Fibroblast of skin of back (primary cell): ENCODE data around the gene PABPC1L. TPM values are rescaled to one million over a fixed set of nuclear protein-coding genes. Genes with fewer than 3 reads are reported as not detected.
"Not testable (repeated sequence)": the region's sequence is repeated elsewhere in the genome, so short reads cannot be mapped to it uniquely, and the experiment has no call there.

Source experiments
- DNase-seq: peaks from one replicate; pipeline ENCODE4 v3.0.0-alpha.2; 2013
- polyA plus RNA-seq, 2 experiments: library from polyadenylated mRNA; unstranded; fragments of 120-200 nt; gene quantifications; one replicate each; pipeline ENCODE4 v1.2.1, GENCODE V29; 2013; ENCODE audit not compliant: insufficient read length in 2 of 2

PABPC1L gene
- 15.4 TPM for polyA plus RNA-seq (2013, experiment 1 of 2; ENCODE audit: insufficient read length)
- polyA plus RNA-seq (2013, experiment 2 of 2; ENCODE audit: insufficient read length) = 11.2 TPM

DNA sequence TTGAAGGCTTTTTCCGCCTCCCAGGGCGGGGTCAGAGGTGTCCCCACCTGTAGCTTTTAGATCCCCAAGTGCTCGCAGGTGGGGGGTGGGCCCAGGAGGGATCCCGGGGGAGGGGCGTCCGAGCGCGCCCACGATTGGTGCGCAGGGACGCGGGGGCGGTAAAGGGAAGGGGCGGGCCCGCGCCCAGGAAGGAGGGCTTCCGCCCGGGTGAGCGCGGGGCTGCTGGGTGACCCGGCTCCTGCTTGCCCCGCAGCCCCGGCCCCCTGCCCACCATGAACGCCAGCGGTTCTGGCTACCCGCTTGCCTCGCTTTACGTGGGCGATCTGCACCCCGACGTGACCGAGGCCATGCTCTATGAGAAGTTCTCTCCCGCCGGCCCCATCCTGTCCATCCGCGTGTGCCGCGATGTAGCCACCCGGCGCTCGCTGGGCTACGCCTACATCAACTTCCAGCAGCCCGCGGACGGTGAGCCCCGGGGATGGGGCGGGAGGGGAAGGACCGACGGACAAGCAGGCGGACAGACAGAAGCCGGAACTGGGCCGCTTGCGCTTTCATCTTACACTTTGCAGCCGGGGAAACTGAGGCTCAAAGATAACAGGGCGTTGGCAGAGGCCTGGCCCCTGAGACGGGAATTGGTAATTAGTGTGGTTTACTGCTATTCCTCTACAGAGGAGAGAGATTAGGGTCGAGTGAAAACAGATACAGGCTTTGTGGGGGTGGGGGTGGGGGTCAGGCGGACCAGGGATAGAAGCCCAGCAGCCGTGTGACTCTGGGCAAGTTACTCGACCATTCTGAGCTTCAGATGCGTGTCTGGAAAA, at the start of gene PABPC1L:
Gene PABPC1L, plus strand, starts transcription at position 189 of the 818 bp plus-strand sequence. Its CDS starts 84 bp downstream, at position 273.
- DNase-seq = peak; percentile 54

DNA sequence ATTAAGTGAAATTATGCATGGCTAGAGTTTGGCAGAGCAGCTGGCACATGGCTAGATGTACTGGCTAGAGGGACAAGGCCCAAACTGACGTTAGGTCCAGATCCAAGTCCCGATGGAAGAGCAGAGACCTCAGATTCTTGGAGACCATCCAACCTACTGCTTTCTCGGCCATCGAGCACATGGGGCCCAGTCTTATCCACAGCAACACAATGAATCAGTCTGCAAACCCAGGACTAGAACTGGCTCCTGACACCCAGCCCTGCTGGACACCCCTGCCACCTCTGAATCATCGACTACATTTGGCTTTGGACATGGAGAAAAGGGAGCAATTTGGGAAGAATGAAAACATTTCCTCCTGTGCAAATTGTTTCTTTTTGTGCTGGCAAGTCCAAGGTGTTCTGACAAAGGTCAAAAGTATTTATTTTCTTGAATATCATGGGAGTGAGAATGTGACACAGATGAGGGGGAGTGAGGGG, 48.3 kb upstream of the PABPC1L start:
- DNase-seq = peak; percentile 62

DNA sequence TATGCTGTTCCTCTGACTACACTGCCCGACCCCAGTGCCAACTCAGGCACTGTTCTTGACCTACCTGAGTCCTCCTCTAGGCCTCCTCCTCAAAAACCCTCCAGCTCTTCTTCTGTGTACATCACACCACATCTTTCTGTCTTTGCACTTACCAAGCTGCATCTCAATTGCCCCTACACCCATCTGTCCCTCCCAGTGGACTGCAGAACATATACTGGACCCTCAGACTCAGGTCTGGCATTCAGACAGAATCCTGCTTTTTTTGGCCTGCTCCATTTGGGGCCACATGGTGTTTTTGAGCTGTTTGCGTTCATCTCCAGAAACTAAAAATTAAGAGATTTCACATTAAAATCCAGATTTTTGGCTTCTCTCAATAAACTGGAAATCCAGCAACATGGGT, 47.6 kb upstream of the PABPC1L start:
- no peak for DNase-seq

DNA sequence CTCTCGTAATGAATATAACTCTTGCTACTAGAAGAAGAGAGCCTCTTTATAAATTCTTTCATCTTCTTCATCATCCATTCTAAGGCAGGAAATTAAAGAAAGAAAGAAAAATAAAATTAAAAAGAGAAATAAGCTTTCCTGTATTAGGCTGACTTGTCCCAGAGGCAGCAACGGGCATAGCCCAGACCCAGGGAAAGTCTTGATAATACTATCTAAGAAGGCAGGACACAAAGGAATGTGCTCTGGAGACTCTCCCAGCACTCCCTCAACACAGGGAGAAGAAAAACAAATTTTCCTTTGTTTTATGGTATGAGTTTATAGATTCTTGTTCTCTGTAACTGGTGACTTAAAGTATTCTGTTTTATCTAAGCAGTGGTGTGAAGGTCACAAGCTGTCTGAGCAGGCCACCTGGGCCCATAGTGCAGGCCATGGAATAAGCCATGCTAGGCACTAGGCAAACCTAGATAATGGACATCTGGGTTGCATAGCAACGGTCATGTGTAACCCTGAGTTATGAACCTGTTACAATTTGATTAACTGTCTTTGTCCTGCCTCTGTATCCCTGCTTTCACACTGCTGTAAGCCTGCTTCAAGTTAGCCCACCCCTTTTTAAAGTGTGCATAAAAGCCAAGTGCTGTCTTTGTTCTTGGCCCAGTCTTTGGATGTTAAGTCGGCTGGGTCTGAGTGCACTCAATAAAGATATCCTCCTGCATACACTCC, 46.3 kb upstream of the PABPC1L start:
- DNase-seq = not testable (repeated sequence)

DNA sequence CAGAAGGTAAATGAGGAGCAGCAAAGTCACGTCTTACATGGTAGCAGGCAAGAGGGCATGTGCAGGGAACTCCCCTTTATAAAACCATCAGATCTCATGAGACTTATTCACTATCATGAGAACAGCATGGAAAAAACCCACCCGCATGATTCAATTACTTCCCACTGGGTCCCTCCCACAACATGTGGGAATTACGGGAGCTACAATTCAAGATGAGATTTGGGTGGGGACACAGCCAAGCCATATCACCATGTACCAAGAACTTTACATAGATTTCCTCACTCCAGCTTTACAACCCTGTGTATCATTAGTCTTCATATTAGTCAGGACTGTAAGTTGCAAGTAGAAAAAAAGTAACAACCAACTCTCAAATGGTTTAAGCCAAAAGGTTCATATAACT, 45.4 kb upstream of the PABPC1L start:
- DNase-seq = not testable (repeated sequence)

DNA sequence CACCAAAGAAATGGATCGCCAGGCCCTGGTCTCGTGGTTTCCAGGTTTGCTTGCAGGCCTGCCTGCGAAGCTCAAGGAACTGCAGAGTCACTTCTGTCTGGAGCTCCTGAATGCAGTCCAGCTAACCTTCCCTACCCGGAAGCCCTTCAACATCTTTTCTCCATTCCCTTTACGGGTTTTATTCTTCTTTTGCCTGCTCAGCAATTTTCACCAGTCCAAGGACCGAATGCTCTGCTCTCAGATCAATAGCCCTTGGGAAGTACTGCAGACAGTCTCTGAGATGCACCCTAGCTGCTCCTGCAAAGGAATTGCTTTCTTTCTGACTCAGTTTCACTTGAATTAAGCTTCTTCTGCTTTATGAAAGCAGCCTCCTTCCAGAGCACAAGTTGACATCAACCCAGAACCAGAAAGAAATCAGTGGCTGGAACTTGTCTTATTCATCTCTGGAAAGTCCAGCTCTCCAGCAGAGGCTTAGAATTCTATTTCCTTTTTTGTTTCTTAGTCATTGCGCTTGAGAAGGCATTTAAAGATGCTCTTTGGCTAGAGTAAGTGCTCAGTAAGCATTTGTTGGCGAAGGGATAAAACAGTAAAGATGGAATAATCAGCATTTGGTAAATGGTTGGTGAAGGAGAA, 43.0 kb upstream of the PABPC1L start:
- no peak for DNase-seq

DNA sequence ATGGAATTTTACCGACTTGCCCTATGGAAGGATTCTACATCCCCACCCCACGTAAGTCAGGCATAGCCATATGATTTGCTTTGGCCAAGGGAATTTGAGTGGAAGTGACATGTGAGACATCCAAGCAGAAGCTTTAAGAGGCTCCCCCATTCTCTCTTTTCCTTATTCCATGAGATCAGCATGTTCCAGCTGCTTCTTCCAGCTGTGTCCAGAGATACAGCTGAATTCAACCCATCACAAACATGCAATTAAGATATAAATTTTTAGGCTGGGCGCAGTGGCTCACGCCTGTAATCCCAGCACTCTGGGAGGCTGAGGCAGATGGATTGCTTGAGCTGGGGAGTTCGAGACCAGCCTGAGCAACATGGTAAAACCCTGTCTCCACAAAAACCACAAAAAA, 40.4 kb upstream of the PABPC1L start:
- DNase-seq = no peak

DNA sequence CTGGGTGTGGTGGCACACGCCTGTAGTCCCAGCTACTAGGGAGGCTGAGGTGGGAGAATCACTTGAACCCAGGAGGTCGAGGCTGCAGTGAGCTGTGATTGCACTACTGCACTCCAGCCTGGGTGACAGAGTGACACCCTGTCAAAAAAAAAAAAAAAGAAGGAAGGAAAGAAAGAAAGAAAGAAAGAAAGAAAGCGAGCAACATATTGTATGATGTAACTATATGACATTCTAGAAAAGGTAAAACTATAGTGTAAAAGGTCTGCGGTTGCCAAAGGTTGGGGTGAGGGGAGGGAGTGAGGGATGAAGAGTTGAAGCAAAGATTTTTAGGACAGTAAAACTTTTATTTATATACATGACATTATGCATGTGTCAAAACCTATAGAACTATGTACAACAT, 27.5 kb upstream of the PABPC1L start:
- not testable (repeated sequence) for DNase-seq

DNA sequence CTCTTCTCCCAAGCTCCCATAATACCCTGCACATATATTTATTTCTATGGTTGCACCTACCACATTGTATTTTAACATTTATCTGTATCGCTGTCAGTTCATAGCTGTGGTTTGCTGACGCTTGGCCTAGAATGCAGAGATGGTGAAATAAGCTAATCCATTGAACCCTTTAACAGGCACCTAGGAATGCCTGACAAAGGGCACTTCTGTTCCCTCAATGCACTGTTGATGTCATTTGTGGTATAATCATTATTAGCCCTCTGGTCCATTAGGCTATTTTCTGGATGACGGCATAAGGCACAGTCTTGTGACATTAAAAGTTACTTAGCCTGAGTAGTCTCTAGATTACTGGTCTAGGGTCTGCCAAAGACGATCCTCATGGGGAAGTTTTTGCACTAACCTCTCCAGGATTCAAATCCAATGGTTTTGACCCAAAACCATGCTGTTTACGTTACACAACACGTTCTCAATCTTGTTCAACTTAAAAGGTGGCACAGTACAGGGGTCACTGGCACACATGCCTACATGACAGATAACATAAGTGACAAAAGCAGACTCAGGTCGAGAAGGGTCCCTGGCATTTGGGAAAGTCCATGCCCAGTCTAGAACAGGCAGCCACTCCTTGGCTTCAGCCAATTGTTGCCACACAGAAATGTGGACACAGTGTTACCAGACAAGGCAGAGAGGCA, 26.5 kb upstream of the PABPC1L start:
- DNase-seq = no peak

DNA sequence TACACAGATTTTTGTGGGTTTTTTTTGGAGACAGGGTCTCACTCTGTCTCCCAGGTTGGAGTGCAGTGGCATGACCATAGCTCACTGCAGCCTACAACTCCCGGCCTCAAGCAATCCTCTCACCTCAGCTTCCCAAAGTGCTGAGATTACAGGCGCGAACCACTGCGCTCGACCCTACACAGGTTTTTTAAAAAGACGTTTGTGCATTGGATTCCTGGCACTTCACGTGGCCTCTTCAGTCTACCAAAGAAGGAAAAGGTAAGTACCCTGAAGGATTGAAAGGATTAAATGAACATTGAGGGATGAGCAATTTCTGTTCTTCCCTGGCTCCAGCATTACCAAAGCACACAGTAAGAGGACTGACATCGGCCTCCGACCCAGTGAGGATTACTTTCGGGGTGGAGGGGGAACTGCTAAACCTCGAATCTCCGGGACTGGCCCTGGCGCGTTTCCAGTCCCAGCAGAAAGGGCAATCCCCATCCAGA, 24.9 kb upstream of the PABPC1L start:
- no peak for DNase-seq

DNA sequence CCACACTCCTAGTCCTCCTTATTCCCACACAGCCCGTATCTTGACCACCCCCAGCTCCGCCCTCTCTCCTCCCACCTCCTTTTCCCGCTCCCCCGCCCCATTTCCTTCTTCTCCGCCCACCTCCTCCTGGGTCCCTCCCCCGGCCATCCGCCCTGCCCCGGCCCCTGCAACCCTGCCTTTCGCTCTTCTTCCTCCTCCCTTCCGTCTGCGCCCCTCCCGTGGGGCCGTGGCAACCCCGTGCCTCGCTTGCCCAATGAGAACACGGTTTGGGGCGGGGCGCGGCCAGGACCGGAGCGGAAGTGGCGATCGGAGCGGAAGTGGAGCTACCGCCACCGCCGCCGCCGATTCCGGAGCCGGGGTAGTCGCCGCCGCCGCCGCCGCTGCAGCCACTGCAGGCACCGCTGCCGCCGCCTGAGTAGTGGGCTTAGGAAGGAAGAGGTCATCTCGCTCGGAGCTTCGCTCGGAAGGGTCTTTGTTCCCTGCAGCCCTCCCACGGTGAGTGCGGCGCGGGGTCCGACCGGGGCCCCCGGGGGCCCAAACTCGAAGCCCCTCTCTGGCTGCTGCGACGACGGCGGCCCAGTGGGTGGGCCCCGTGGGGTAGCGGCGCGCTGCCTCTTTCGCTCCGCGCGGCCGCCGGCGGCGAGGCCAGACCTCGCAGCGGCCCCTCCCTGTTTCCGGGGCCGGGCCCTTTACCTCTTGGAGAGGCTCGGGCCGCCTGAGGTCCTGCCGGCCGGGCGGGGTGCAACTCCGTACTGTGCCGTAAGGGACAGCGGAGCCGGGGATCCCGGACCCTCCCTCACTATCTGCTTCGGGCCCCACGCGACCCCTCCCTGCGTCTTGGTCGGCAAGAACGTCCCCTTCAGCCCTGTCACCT, 24.2 kb upstream of the PABPC1L start, which contains the start of gene YWHAB:
Gene YWHAB, plus strand, starts transcription at position 314 of the 874 bp plus-strand sequence. CDS start 15,829 bp downstream, outside the sequence.
- DNase-seq = peak; percentile 99

DNA sequence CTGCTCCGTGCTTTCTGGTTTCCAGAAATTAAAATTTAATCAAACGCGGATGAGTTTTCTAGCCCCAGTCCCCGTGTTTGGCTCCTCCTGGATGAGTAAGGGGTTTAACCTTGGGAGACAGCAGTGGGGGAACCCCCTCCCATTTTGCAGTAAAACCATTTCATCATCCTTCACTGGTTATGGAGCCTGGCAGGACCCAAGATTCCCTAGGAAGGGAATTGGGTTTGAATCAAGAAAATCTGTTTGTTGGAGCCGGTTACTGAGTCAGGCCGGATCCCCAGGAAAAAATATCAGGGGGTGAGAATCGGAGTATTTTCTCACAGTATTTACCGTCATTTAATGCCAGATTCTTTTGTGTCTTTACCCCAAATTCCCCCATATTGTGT, 23.6 kb upstream of the PABPC1L start:
- DNase-seq = no peak

DNA sequence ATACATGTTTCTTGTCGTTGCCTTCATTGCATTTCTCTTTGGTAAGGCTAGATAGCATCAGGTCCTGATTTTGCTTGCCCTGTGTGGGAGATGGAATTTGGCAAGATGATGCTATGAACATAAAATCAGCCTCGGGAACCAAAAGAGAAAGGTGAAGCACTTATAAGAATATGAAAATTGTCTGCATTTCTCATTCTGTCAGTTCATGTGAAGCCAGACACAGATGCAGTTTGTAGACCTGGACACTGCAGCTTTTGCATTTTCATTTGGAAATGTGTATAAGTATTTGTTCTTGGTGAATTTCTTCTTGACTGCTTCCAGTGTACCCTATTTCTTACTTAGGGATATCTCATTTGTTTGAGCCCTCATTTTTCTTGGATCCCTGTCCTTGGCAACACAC, 23.0 kb upstream of the PABPC1L start:
- DNase-seq = no peak

DNA sequence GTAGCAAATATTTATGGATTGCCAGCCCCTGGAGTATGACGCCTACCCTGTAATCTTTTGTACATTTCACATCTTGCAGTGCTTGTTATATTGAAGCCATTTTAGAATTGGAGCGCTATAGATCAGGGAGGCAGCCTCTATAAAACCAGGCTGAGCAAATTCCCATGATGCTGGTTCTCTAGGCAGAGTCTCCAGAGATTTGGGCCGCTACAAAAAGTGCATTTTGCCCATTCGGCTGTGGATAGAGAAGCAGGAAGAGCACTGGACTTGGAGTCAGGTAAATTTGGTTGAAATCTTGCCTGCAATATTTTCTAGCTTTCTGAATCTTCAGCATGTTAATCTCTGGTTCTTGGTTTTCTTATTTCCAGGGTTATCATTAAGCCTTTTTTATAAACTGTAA, 22.4 kb upstream of the PABPC1L start:
- DNase-seq = no peak

DNA sequence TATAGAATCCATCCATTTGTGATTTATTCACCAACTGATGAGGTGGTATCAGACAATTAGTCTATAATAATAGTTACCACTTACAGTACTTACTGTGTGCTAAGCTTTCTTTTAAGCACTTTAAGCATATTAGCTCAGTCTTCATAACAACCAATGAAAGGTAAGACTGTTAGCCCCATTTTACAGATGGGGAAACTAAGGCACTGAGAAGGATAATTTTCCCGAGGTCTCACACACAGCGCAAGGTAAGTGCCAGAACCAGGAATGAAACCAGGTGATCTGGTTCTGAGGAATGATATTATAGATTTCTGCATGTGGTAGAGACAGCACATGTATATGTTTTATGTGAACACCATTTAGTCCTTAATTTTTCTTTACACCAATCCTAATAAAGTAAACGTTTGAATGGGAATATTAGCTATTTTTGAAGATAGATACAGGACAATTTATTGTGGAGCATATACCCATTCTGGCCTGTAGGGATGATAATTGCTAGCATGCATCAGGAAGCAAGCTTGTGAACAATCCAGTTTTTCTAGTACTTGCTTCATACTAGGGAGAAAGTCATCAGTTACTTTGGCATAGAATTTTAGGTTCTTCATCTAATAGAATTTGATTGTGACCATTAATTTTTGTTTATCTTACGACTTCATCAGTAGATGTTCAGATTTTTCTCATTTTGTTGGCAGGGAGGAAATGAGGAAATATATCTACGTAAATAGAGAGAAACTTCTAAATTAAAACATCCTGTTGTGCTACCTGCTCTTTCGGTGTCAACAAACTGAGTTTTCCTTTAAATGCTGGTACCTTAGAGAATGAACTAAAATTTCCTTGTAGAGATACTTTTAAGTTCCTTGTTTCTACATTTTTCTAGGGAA, 21.4 kb upstream of the PABPC1L start:
- no peak for DNase-seq

DNA sequence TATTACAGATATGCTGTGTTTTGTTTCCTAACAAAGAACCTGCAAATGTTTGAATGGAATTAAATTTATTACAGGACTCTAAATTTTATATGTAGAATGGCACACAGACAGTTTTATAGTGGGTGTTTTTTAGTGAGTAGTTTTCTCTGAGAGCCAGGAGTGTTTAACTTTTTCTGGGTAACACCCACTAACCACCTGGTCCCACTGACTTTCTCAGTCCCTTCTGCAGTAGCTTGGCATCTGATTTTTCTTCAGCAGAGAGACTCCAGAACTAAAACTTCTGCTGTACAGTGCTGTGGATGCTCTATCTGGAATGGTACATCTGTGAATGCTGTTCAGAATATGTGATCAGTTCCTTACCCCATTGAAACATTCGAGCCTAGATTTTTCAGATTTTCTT, 18.0 kb upstream of the PABPC1L start:
- DNase-seq = no peak

DNA sequence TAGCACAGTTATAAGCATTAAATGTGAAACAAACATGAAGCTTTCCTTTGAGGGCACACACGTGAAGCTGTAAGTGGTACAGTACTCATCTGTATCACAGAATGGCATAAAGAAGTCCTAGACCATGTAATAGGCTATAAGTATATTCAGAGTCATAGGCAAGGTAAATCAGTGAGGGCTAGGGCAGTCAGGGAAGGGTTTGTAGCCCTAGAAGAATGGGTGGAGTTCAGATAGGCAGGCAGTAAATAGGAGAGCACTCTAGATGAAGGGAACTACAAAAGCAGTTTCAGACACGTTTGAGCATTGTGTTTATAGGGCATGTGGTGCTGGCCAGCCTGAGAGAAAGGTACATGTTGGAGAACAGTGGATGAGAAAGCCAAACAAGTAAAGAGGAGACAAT, 14.9 kb upstream of the PABPC1L start:
- DNase-seq = no peak

DNA sequence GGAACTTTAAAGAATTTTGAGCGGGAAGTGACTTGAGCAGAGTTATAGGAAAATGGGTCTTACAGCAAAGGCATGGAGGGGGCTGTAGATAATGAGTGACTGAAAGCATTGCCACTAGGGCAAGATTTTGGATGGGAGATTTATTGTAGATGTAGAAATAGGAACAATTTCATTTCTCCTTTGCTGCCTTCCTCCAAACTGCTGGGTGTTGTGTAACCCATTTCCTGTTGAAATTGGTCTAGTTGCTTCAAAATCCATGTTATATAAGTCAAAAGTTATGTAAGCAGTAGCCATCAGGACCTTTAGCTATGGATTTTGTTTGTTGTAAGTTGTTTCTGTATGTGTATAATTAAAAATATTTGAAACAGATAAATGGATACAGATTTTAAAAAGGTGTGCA, 13.3 kb upstream of the PABPC1L start:
- DNase-seq = no peak

DNA sequence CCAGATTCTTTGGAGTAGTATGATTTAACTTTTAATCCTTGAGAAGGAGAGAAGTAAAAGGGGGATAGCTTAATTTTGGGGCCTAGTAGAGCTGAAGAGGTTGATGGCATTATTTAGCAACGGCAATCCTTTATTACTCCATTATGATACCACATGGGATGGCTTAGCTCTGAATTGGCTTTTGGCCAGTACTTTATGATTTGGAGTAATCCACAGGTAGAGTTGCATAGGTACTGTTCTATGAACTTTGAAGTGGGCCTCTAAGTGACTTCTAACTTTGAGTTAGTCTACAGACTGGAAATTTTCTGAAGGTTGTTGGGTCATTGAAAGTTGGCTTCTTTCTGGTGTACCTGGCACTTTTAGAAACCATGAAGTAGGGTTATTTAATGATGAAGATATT, 12.7 kb upstream of the PABPC1L start:
- no peak for DNase-seq

DNA sequence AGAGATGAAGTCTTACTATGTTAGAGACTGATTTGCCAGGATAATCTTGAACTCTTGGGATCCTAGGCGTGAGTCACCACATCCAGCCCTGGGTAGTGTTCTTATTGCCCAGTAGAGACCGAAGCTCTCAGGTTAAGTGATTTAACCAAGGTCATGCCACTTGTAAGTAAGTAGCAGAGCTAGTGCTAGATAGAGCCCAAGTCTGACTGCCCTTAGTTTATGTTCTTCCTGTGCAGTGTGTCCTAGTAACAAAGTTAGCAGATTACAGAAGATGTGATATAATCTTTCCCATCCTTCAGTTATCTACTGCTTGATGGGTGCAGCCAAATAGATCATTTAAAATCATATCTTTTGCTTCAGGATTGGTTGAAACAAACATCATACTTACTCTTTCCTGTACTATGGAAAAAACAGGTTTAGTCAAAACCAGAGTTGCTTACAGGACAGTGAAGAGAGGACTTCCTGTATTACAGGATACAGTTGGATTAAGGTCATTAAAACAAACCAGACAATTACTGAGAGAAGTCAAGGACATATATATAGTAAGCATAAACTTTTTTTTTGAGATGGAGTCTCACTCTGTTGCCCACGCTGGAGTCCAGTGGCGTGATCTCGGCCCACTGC, 9.5 kb upstream of the PABPC1L start:
- no peak for DNase-seq
